CD4-positive, alpha-beta T cell treated with Interleukin-6 for 4 hours (primary cell): ENCODE data around the gene RFTN1.

Experiments
- DNase-seq: peaks from one replicate; pipeline ENCODE4 v3.0.0-alpha.2; 2020; ENCODE audit warnings: mixed read lengths

Gene RFTN1

GRCh38 chr3:16428612-16429011 lies 84.9 kb downstream of the RFTN1 start:
- DNase-seq, result no peak

- DNase-seq, result no peak
Observed at GRCh38 chr3:16427103-16427965, 86.2 kb downstream of the RFTN1 start.

GRCh38 chr3:16426665-16427064 lies 86.8 kb downstream of the RFTN1 start:
- no peak for DNase-seq

- DNase-seq, result no peak
Observed at GRCh38 chr3:16426029-16426400, 87.5 kb downstream of the RFTN1 start.

- DNase-seq, result no peak
Observed at GRCh38 chr3:16425398-16426028, 88.0 kb downstream of the RFTN1 start.

- no peak for DNase-seq
Observed at GRCh38 chr3:16423947-16424673, 89.4 kb downstream of the RFTN1 start.

GRCh38 chr3:16423298-16423697 lies 90.2 kb downstream of the RFTN1 start:
- DNase-seq, result no peak

- no peak for DNase-seq
Observed at GRCh38 chr3:16419640-16420241, 93.8 kb downstream of the RFTN1 start.

- DNase-seq, result no peak
Observed at GRCh38 chr3:16417945-16418739, 95.4 kb downstream of the RFTN1 start.

- DNase-seq, result no peak
Observed at GRCh38 chr3:16415911-16416476, 97.5 kb downstream of the RFTN1 start.

- DNase-seq, result no peak
Observed at GRCh38 chr3:16413321-16413720, 100.2 kb downstream of the RFTN1 start.

GRCh38 chr3:16412192-16412800 lies 101.2 kb downstream of the RFTN1 start:
- no peak for DNase-seq

- no peak for DNase-seq
Observed at GRCh38 chr3:16411441-16411840, 102.1 kb downstream of the RFTN1 start.

- no peak for DNase-seq
Observed at GRCh38 chr3:16410659-16411058, 102.8 kb downstream of the RFTN1 start.

GRCh38 chr3:16409032-16409431 lies 104.5 kb downstream of the RFTN1 start:
- no peak for DNase-seq

- no peak for DNase-seq
Observed at GRCh38 chr3:16407366-16407765, 106.1 kb downstream of the RFTN1 start.

- no peak for DNase-seq
Observed at GRCh38 chr3:16406579-16406978, 106.9 kb downstream of the RFTN1 start.

GRCh38 chr3:16406166-16406565 lies 107.3 kb downstream of the RFTN1 start:
- no peak for DNase-seq

GRCh38 chr3:16404349-16404895 lies 109.1 kb downstream of the RFTN1 start:
- DNase-seq, result no peak

GRCh38 chr3:16402451-16402850 lies 111.0 kb downstream of the RFTN1 start:
- no peak for DNase-seq

GRCh38 chr3:16401273-16401672 lies 112.2 kb downstream of the RFTN1 start:
- no peak for DNase-seq
